ENCODE measurements around the gene OBI1. TPM values are rescaled to one million over a fixed set of nuclear protein-coding genes. Genes with fewer than 3 reads are reported as not detected.

OBI1 gene
- total RNA-seq, 1 experiment from 2014 or later = 23.2 TPM

DNA sequence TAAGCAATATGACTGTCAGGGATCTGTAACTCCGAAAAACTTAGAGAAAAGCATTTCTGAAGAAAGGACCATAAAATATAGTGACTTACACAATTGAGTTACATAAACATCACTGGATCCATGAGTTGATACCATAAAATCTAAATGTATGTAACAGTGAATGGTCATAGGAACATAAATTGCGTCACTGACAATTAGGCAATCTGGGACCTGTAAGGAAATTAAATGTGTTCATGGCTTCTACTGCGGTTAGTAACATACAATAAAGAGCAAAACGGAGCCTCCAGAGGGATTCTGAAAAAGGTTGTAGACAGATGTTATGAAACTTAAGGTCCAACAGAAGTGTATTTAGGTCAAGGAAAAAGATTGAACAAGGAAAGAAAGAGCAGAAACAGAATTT lies 82.7 kb downstream of the OBI1 start:
- no peak for DNase-seq (ENCODE audit: low spot score)

DNA sequence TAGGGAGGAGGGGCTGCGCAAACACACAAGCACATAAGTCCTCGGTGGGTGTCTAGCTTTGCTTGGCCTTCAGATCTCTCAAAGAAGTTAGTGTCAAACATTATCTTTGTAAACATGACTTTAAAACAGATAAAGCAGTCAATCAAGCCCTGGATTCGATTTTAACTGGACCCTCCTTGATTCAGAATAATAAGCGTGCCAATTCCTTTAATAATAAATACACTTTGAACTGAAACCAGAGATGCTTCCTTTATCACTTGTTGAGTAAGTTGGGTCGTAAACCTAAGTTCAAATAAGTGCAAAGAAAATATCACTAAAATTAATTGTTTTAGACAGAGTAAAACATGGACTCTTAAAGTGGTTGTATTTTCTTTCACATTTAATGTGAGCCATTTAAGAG lies 86.5 kb downstream of the OBI1 start:
- no peak for DNase-seq (ENCODE audit: low spot score)

DNA sequence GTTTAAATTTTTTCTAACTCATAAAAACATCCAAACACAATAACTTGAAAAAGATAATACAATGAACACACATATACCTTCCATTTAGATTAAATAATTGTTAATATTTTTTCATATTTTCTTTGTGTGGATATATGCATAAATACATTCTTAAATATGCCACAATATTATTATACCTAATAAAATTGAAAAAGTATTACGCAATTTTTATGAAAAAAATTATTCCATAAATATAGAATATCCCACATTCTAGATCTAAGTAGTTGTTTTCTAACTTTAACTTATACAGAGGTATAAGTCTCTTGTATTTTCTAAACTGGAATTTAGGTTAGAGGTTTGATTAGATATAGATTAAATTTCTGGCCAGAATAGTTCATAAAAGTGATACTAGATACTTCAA lies 89.9 kb downstream of the OBI1 start:
- no peak for DNase-seq (ENCODE audit: low spot score)

DNA sequence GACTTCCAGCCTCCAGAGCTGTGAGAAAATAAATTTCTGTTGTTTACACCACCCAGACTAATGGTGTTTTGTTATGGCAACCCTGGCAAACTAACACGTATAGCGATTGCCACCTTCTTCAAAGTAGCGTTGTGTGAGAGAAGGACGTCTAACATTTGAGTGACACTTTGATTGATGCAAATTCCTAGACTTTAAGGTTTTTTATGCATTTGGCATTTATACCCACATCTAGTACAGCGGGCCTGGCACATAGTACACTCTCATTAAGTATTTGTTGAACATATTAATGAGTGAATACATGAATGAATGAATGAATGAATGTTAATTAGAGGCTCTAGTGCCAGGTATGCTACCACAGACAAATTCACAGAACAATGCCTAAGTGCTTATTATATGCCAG lies 92.3 kb downstream of the OBI1 start:
- DNase-seq (ENCODE audit: low spot score) = no peak

Other genes with a start within 250 kb of the OBI1 start
- gene POU4F1, start 55.6 kb downstream of the OBI1 start, total RNA-seq (2014; rRNA removed; shearing (Covaris generic)) = not detected in 2 replicates